HUDEP-2 (cell line): ENCODE results near the gene BPTF.
"Not testable (repeated sequence)": the region's sequence is repeated elsewhere in the genome, so short reads cannot be mapped to it uniquely, and the experiment has no call there.

Experiments
- DNase-seq, 76 experiments: peaks; one replicate each; lab custom pipeline; 2025; ENCODE audit not compliant: unreplicated experiment in 76 of 76; lab: John Stamatoyannopoulos, UW

Gene BPTF

DNA sequence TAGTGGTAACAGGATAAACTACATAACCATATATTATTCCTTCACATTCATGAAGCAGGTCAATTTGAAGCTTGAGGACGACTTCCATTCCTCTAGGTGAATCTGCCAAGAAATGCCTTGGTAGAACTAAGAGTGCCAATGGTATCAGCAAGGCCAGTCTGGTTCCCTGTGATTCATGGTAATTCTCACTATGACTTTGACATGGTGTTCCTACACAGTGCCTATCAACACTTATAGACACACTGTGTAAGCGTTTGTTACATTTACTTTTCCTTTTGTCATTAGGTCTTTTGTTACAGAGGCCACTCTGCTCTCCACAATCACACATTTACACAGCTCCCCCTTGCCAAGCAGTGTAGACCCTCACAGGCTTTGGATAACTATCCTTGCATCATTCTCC lies 136.9 kb downstream of the BPTF start:
- not testable (repeated sequence) for DNase-seq

DNA sequence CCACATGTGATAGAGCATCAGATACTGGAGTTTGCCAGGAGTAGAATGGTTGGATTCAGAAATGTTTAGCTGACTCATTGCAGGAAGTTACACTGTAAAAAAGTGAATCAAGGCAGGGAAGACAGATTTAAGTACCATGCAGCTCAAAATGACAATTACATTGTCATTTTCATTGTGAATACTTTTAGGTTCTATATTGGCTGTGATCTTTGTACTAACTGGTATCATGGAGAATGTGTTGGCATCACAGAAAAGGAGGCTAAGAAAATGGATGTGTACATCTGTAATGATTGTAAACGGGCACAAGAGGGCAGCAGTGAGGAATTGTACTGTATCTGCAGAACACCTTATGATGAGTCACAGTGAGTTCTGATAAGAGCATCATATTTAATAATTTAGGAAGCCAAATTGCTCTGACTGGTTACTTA lies 137.9 kb downstream of the BPTF start:
- peak in 65 of 76 experiments; percentile 4 to 80 (median 49) for DNase-seq

DNA sequence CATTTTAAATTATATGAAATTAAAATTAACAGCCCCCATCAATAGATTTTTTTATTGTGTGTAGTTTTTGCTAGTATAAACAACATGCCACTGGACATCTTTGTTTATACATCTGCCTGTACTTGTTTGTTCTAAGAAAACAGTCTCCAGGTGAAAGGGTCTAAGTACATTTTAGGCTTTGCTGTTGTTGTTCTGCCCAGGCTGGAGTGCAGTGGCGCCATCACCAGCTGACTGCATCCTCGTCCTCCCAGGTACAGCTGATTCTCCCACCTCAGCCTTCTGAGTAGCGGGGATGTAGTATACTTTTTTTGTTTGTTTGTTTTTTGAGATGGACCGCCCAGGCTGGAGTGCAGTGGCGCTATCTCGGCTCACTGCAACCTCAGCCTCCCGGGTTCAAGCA lies 145.5 kb downstream of the BPTF start:
- no peak for DNase-seq

DNA sequence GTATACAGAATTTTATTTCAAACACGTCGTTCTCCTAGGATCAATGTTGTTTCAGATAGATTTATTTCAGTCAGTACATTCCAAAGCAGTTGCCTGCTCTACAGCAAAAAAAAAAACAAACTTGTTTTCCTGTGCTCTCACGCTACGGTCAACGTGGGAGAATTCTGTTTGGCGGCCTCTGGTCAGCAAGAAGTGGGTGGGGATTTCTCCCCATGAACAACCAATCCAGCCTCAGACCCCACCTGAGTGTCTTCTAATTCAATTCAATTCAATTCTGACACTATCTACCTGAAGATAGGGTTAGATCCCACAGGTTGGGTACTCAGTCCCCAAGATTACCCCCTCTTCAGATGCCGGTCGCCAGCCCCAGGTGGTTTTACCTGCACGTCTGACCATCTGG lies 148.9 kb downstream of the BPTF start:
- no peak for DNase-seq

DNA sequence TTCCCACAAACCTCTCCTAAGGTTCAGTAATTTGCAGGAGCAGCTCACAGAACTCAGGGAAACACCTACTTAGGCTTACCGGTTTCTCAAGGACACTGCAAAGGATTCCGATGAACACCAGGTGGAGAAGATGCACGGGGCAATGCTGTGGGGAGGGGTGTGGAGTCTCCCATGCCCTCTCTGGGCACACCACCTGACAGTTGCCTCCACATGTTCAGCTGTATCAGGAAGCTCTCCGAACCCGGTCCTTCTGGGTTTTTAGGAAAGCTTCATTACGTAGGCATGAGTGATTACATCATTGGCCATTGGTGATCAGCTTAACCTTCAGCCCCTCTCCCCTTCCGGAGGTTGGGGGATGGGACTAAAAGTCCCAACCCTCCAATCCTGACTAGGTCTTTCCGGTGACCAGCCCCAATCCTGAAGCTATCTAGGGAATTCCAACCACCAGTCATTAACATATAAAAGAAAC lies 149.3 kb downstream of the BPTF start:
- DNase-seq, result no peak

DNA sequence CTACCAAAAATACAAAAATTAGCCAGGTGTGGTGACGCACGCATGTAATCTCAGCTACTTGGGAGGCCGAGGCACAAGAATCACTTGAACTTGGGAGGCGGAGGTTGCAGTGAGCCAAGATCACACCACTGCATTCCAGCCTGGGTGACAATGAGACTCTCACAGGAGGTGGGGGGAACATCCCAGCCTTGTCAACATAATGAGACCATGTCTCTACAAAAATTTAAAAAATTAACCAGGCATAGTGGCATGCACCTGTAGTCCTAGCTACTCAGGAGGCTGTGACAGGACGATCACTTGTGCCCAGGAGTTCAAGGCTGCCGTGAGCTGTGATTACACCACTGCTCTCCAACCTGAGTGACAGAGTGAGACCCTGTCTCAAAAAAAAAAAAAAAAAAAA lies 151.0 kb downstream of the BPTF start:
- DNase-seq, result not testable (repeated sequence)

DNA sequence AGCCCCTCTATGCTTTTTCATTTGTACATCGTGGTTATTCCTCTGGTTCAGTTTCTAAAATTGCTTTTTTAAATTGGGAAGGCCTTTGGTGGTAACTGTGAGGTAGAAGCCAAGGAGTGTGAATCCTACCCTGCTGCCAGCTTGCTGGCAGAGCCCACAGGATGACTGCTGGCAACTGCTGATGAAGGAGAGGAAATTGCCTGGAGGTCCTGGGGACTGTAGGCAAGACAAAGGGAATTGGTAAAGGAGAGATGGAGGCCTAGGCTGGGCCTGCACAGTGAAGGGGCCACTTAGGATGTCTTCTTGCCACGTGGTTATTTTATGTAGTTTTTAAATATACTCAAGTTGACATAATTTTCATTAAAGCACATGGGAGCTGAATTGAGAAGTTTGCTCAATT lies 155.2 kb downstream of the BPTF start:
- DNase-seq, result no peak

DNA sequence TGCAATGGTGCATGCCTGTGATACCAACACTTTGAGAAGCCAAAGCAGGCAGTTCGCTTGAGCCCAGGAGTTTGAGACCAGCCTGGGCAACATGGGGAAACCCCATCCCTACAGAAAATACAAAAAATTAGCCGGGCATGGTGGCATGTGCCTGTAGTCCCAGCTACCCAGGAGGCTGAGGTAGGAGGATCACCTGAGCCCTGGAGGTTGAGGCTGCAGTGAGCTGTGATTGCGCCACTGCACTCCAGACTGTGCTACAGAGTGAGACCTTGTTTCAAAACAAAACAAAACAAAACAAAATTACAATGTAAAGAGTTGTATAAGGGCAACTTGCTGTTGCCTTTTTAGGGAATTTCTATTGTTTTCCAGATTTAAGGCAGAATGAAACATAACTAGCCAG lies 155.6 kb downstream of the BPTF start:
- DNase-seq, result not testable (repeated sequence)

DNA sequence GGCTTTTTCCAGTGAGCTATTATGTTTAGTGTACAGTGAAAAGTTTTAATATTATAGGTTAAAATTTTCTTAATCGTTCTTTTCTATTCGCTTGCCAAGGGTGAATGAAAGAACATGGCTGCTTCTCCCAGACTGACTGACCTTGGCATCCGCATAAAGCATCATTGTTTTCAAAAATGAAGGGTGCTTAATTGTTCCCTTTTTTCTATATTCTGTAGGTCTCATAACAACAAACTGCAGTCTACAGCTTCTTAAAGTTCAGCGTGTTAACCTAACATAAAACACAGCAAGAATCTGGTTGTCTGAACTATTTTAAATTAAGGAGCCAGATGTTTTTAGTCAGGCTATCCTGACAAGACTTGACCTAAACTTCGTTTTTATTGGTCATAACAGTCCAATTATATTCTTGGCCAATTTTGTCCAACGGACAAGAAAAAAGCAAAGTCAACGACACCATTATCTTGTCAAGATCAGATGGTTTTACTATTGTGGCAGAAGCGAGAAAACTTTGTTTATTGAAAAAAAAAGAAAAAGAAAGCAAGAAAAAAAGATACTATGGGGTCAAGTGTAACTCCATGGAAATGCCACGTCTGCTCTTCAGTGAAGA lies 156.8 kb downstream of the BPTF start:
- no peak for DNase-seq

DNA sequence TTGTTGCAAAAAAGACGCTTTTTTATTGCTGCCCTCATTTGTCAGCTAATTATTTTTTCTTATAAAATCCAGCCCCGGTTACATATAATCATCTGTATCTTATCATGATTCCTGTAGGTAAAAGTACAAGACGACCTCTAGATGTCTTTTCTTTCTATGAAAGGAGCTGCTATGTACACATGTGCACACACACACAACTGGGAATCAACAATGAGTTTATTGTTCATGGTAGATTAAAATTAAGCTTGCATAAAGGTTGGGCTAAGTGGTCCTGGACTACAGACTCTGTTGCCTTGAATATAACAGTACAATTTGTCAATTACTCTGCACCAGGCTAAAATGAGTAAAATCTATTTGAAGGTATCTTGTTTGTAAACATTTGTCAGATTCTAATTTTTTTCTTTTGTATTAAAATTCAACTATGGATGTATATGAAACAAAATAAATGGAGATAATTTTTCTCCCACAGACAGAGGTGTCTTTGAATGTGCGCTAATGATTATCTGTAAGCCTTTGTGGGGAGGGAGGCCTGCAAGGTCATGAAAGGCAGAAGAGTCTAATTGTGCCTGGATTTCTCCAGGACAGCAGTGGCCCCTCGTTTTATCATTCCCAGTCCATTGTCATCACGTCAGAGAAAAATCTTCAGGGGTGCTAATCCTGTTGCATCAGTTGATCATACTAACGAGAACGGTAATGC lies 157.5 kb downstream of the BPTF start:
- no peak for DNase-seq

DNA sequence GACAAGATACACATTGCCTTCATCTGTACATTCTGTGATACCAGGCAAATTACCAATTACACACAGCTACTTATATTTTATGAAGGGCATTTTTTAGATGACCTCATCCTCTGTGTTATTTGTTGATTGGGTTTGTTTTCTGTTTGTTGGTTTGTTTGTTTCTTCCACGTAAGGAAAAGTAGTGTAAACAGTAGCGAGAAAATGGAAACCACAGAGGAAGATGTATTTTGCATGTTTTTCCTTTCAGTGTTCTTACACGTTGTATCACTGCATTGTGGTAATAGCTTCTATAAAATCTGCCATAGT lies 158.0 kb downstream of the BPTF start:
- DNase-seq, result no peak

DNA sequence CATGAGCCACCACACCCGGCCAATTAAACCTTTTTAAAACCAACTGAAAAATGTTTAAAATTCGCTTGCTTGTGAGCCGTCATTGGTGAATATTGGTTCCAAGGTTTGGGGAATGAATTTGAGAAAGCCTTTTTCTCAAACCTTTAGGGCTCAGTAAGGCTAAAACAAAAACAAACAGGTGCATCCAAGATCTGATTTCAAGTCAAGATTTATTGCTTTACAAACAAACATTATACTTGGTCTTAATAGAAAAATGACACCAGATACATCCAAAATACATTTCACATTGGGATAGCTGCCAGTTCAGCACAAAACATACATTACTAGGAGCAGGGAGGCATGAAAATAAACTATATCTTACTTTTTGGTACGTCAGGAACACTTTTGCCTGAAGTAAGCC lies 165.6 kb downstream of the BPTF start:
- no peak for DNase-seq

DNA sequence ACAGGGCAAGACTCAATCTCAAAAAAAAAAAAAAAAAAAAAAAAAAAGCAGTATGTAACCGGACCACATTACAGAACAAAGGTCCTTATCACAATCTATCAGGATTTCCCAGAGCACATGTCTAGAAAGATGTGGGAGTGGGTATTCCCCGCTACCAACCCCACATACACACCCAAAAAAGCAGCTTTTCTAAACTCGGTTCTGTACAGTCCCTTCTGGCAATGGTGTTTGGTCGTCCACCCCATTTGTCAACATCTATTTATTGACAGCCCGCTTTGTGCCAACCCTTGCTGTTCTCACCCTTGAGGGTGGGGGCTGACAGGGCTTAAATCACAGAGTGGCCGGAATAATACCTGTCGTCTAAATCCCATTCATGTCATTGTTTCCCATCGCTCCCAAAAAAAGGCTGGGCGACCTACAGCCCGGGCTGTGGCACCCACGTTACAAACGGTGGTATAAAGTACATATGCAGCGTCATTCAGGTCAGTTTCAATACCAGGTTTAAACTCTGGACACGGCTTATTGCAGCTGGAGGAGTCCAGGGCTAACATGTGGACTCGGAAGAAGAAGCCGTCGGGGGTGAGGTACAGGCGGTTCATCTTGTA lies 167.3 kb downstream of the BPTF start:
- peak in 16 of 76 experiments; percentile 2 to 52 (median 24) for DNase-seq

DNA sequence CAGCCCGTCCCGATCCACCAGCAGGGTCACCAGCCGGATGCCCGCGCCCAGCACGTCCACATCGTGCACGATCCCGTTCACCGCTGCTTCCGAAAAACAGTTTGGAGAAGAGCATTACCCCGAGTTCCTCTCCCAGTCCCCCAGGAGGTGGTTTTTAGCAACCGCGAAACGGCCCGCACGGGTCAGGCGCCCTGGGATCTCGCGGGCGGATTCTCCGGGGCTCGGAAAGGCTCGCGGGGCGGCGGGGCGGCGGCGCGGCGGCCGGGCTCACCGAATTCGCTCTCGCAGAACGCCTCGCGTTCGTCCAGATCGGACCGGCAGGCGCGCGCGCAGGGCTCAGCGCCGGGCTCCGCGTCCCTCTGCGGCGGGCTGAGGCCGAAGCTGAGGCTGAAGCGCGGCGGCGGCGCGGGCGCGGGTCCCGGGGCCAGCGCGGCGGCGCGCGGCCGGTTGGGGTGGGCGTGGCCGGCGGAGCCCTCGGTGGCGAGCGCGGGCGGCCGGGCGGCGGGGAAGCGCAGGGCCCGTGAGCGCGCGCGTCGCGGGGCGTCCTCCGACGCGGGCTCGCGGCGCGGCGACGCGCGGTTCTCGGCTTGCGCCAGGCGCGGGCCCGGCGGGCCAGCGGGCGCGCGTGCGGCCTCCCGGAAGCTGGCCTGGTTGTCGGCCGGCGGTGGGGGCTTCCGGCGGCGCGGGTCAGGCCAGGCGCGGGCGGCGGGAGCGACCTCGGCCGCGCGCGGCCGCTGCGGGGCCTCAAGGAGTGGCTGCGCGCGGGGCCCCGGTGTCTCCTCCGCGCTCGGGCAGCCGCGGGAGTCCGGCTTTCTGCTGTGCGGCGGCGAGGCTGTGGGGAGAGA lies 168.1 kb downstream of the BPTF start:
- peak in 70 of 76 experiments; percentile 11 to 86 (median 64) for DNase-seq

DNA sequence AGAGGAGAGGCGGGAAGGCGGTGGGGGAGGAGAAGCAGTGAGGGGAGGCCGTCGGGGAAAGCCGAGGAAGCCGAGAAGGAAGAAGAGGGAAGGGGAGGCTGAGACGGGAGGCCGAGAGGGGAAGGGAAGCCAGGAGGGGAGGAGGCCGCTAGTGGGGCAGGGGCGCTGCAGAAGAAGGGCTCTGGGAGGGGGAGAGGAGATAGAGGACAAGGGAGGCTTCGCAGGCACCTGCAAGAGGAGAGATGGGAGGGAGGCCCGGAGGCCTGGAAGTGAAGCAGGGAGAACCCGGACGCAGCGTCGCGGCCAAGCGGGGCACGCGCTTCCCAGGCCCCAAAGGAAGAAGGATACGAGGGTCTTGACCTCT lies 168.7 kb downstream of the BPTF start:
- peak in 17 of 76 experiments; percentile 24 to 76 (median 44) for DNase-seq

DNA sequence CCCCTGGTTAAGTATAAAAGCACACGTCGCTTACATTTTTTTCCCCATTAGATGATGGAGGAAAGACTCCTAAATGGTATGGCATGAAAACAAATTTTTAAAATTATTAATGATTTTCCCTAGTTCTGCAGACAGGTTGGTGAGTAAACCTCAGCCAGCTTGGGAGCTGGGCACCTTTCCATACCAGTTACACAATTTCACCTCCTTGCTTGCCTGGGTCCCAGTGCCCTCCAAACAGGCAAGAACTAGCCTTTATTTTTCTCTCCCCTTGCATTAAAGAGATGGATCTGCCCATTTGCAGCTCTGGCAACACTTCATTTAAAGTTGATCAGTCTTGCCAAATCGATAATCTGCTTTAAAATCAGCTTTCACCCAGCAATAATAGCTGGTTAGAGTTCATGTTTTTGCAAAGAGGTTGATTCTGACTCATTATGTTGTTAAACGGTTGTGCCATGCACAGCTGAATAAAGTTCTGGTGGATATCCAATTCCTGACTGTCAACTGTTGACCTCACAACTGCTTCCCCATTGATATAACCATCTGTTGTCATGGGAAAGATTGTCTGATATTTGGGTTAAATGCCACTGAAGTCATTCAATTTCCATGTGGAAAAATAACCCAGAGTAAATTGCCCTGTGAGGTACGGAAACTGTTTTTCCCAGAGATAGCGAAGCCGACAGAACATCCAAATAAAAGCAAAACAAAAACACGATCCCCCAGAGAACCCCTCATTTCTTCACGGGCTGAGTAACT lies 169.7 kb downstream of the BPTF start:
- DNase-seq, result peak in 21 of 76 experiments; percentile 2 to 56 (median 20)

DNA sequence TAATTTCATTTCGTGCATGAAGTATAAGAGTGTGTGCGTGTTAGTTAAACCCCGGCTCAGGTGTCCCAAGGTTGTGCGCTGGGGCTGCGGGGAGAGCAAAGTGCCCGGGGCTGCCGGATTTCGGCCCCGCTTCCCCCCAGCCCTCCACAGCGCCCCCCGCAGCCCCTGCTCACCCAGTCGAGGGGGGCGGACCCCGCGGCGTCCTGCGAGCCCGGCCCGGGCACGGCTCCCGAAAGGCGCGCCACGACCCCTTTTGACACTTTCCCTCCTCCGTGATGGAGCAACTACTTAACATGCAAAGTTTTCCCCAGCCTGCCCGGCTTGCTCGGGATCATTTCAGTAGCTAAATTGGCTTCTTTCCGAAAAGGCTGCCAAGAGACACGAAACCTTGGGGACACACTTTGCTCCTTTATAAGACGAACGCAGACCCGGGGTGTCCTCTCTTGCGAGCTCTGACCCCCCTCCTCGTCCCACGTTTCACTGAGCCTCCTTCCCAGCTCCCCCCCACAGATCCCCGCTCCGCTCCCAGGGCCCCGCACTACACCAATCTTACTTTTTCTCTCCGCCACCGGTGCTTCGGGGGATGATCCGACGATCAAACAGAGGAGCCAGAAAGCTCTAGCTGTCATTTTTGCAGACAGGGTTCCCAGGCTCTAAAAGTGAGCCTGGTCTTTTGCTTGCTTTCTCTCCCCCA lies 170.4 kb downstream of the BPTF start:
- DNase-seq, result peak in 6 of 76 experiments; percentile 3 to 26 (median 18)

DNA sequence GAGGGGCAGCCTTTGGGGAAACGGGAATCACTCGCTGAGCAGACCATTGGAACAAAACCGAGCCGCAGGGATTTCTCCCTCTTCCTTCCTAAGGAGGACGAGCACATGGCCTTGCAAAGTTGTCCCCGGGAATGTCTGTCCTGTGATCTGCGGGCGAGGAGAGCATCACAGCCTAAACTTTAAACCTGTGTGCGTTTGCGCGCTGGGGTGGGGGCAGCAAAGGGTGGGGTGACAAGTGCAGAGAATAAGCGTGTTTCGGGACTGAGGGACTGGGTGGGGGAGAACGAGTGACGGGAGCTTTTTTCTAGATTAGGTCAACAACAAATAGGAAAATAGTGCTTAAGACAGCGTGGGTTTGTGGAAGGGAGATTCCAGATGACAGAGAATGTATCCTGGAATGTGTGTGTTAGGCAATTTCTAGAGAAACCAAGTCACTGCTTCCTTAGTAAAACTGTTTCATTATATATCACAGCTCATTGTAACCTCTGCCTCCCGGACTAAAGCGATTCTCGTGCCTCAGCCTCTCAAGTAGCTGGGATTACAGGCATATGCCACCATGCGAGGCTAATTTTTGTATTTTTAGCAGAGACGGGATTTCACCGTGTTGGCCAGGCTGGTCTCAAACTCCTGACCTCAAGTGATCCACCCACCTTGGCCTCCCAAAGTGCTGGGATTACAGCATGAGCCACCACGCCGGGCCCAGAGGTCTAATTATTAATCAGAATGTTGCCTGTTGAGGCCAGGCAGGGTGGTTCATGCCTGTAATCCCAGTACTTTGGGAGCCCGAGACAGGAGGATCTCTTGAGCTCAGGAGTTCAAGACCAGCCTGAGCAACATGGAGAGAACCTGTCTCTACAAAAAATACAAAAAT lies 171.2 kb downstream of the BPTF start, which contains the start of gene C17orf58:
TSS of gene C17orf58 (minus strand) at position 169 of the 871 bp plus-strand sequence. CDS start 271 bp downstream, outside the sequence.
- not testable (repeated sequence) for DNase-seq

DNA sequence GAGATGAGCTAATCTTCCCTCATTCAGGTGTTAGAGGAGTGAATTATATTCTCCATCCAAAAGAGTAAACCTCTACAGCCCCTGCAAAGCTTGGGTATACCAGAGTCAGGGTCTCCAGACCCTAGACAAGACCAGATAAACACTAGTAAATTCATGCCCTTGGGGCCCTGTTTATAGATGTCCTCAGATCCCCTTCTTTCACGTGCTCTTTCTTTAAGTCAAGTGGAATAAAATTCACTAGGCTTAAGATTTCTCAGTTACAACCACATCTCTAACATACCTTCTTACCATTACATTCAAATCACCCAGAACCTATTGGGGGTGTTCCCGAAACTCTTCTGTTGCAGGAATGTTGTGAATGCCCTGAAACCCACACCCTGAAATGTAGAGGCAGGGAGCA lies 173.2 kb downstream of the BPTF start:
- DNase-seq, result no peak
